CMK (cell line): ENCODE data around the gene FAM47E.

Source experiments
- DNase-seq: peaks from one replicate; pipeline ENCODE4 v3.0.0-alpha.2; 2010; ENCODE audit warnings: low read depth

FAM47E gene

DNA sequence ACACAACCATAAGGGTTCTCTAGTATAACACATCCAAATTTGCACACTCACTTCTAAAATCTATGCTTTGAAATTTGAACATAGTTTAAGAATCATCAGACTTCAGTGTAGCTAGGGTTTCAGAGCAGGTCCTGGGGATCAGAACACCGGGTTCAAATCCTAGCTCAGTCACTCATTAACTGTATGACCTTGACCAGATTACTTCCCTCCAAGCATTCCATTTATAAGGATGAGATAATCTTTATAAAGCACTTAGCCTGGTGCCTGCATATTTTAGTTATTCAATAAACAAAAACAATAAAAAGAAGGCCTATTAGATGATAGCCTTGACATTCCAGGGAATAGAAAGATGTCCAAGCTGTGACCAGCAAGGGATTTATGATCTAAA, 50.2 kb downstream of the FAM47E start:
- no peak for DNase-seq

DNA sequence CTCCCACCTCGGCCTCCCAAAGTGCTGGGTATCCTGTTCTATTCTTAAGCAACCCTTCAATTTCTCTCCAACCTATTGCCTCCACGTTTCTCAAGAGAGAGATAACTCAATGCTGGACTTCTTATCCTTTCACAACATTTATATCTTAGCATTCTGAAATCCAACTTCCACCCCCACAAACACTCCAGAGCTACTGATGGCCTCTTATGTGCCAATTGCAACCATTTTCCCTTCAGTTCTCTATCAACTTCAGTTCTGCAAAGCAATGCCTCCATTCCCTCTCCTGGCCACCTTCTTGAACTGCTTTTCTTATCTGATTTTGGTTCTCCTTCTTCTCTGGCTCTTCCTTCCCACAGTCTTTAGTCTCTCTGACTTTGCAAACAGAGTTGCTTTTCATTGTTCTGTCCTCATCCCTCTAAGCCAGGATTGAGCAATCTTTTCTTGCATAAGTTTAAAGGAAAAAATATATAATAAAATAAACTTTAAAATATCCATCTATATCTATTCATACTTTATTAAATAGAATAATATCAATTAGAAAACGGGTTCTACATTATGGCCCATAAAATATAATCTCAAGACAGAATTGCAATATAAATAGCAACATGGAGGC, 51.4 kb downstream of the FAM47E start:
- DNase-seq: no peak

DNA sequence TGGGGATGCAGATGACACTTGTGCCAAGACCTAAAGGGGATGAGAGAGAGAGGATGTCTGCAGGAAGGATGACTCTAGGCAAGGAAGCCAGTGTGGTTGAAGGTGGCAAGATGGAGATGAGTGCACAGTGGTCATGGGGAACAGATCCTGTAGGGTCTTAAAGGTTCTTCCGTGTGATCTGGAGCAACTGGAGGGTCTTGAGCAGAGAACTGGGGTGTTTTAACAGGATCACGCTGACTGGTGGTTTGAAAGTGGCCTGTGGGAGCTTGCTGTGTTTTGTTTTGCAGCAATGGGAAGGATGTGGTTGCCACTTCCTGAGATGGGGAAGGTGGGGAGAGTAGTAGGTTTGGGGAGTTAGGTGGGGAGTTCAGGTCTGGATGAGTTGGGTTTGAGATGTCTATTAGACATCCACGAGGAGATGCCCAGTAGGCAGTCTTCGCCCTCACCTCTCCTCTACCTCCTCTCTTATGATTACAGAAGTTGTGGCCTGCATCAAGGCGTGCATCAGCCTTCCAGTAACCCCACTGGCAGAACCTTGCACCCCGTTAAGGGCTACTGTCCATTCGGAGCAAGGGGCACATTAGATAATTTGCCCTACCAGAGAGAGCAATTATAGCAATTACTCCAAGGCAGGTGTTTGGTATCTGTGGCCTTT, 53.6 kb downstream of the FAM47E start:
- peak; percentile 18 for DNase-seq

DNA sequence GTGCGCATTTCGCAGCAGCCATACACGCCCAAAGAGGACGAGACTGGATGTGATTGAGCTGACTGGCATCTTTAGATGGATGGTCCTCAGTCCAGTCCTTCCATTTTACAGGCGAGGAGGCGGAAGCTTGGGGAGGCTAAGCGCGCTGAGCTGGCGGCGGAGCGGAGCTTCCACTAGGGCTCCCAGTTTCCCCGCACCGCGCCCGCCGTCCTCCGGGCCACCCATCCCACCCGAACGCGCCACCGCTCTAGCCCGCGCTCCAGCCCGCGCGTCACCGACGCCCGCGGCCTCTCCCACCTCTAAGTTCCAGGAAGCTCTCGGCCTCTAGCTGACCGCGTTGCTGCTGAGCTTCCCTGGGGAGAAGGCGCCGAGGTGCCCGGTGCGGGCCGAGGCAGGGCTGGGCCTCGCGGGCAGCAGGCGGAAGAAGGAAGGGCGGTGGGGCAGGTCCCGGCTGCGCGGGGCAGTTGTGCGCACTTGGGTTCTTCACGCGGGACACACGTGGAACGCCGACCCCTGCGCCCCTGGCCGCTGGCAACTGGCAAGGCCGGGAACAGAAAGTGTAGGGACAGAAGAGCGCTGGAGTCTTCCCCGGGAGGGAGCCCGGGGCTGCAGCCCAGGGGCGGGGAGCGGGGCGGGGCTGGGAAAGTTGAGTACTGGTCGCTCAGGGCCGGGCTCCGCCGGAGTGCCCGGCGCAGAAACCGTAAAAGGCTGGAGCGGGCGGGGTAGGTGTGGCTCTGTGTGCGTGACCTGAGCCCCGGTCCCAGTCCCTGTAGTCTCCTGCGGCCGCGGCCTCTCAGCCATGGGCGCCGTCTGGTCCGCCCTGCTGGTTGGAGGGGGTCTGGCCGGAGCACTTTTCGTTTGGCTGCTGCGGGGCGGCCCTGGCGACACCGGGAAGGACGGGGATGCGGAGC, 54.7 kb downstream of the FAM47E start, which contains the start of gene STBD1:
Gene STBD1, plus strand, starts transcription at position 763 of the 911 bp plus-strand sequence. Its CDS starts 37 bp downstream, at position 800.
- peak; percentile 20 for DNase-seq

DNA sequence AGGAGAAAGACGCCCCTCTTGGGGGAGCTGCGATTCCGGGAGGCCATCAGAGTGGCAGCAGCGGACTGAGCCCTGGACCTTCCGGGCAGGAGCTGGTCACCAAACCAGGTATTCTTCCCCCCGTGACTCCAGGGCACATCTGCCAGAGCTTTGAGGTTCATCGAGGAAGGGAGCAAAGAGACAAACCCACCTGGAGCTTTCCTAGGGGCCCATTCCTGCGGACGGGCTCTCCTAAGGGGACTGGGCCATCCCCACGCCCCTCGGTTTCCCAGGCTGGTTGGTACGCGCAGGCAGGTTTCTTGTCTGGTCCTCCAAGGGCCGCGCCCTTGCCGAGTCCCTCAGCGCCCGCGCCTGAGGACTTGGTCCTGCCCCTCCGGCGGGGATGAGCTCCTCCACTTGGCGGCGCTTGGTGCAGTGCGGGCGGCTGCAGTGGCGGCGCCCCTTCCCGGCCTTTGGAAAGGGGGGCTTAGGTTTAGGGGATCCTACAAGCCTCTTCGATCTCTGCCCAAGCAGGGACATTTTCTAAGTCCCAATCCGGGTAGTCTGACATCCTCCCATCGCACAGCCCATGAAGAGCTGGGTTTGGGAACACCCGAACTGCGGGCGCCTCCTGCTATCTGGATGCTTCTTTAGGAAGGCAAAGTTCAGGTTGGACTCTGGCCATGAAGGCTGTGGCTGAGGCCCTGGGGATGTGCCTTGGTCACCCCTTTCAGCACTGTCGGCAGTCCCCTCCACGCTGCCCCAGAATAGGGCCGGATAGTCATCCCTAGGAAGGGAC, 55.5 kb downstream of the FAM47E start:
- no peak for DNase-seq

DNA sequence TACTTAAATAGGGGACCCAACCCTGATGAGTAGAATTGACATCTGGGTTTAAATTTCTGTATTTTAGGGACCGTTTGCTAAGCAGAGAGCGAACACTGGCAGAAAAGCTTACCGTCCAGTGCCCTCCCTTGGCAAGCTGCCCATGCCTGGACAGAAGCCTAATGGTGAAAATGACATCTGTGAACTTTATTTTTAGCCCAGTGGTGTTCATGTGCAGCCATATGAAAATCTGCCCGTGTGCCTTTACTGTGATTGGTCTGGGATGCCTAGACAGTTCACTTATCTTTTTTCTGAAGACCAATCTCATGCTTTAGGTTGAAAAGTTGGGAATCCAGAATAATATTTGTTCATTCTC, 56.1 kb downstream of the FAM47E start:
- DNase-seq: no peak

DNA sequence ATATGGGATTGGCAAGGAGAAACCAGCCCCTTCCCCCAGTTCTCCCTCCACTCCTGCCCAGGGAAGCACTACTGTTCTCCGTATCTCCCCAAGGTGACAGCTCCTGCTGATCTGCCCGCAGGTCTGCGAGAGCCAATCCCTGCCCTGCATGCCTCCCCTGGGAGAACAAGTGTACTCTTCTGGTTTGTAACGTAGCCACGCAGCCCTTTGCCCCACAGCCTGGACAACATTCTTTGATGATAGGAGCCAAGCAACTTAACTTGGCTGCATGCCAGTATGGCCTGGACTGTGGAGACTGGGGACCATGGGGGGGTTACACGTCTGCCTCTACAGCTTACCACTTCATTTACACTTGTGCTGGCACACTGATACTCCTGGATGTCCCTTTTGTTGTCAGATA, 57.0 kb downstream of the FAM47E start:
- DNase-seq: no peak

DNA sequence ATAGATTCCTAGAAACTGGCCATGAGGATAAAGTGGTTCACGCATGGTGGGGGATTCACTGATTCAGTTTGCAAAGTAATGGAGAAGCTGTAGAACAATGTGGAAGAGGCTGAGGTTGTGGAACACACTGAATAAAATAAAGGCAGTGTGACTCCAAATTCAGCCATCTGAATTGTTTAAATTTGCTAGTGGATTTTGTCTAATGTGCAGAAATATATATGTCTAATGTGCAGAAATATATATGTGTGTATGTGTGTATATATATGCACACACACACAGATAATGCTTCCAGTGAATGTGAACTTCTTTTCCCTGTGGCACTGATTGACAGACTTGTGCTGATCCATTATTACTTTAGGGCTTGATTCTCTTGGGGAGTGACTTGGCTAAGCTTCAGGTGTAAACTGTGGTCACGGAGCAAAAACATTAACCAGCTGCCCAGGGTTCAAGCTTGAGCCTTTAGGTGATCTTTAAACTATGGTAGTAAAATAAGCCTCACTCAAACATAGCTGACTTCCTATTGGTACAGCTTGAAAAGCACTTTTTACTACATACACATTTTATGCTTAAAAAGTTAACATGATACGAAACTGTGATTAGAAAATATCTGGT, 58.5 kb downstream of the FAM47E start:
- DNase-seq: no peak

DNA sequence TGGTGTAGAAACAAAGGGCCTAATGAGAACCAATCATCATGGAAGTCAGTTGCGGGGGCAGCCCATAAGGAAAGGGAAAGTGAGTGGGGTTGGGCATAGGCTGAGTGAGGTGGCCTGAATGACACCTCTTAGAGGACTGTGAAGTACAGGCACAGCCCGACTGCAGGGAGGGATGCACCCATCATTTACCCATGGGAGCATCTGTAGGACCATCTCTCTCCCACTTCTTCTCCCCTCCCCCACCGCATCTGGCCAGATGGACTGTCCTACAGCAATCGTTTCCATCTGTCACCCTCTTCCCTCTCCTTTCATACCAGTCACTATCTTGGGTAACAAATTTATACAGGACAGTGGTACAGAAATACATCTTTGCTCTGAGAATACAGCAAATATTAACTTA, 59.2 kb downstream of the FAM47E start:
- no peak for DNase-seq

DNA sequence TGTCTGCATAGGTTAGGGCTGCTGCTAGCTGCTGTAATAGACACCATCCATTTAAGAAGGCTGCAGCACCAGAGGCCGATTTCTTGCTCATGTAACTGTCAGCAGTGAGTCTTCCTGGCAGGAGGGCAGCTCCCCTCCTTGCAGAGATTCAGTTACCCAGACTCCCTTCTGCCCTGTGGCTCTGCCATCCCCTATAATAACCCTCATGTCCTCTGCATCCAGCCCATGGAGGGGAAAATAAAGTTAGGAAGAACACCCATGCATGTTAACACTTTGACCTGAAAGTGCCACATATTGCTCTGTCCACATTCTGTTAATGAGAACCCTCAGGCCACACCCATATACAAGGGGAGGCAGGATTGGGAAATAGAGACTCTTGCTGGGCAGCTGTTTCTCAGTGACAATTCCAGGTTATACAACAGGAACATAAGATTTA, 60.4 kb downstream of the FAM47E start:
- DNase-seq: no peak

DNA sequence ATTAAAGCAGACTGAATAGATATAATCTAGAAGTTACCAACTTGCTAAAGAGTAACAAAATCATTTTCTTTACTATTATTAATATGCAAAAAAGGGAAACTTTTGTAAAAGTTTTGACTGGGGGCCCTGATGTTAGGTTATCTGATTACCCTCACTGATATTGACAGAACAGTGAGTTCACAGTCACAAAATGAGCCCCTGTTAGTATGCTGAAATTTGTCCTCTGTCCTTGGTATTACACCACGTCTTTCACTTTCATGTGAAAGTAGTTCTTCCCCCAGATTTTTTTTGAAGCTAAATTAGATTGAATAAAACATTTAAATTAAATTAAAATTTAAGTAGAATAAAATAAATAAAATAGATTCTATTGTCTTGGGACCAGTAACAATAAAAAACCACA, 60.9 kb downstream of the FAM47E start:
- DNase-seq: no peak

DNA sequence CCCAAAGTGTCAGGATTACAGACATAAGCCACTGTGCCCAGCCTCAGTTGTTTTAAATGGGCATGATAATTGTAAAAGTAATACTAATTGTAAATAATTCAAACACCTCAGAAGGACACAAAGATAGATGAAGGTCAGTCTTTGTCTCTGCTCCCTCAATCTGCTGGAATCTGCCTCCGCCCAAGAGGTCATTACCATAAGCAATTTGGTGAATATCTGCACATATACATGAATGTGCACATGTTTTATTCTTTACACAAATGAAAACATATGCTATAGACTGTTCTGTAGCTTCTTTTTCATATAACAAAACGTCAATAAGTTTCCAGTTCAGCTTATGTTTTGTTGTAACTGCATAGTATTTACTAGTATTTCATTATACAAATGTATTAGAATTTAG, 62.0 kb downstream of the FAM47E start:
- DNase-seq: no peak

DNA sequence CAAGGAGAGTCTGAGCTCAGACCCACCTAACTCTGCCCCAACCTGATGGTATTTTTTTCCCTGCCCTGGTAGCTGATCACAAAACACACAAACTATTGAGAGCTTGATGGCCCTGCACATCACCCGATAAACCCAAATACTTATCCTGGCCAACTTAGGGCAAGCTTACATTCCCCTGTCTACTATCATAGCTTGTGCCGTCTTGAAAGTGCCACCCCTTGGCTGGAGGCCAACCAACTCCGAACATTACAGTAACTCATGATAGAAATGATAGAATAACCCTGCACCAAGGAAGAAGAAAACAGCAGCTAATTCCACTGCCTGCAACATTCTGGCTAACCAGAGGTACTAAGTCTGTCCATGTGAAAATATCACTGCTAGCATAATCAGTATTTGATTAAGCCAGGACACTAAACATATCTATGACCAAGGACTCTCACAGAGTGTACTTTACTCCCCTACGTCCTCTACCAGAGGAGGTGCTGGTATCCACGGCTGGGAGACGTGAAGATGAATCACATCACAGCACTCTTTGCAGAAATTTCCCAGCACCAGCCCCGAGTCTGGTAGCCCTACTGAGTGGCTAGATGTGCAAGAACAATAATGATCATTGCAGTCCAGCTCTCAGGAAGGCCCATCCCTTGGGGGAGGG, 63.9 kb downstream of the FAM47E start:
- DNase-seq: no peak

DNA sequence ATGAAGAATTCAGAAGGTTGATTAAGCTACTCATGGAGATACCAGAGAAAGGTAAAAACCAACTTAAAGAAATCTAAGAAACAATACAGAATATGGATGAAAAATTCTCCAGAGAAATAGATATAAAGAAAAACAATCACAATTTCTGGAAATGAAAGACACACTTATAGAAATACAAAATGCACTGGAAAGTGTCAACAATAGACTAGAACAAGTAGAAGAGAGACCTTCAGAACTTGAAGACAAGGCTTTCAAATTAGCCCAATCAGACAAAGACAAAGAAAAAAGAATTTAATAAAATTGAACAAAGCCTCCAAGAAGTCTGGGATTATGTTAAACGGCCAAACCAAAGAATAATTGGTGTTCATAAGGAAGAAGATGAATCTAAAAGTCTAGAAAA, 64.6 kb downstream of the FAM47E start:
- no peak for DNase-seq

DNA sequence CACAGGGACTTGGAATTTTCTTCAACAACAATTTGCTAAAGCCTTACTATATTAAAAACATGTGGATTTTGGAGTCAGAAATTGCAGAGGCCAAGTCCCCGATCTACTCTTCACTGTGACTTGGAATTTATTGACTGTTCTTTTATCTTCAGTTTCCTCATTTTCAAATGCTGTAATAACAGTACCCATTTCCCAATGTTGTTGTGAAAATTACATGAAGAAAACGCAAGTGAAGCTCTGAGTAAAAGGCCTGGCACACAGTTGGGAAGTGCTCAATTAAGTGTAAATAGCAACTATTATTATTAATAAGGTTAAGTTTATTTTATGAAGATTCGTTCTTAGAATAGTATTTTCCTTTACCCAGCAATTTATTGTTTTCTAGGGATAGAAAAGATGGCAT, 70.7 kb downstream of the FAM47E start:
- no peak for DNase-seq

DNA sequence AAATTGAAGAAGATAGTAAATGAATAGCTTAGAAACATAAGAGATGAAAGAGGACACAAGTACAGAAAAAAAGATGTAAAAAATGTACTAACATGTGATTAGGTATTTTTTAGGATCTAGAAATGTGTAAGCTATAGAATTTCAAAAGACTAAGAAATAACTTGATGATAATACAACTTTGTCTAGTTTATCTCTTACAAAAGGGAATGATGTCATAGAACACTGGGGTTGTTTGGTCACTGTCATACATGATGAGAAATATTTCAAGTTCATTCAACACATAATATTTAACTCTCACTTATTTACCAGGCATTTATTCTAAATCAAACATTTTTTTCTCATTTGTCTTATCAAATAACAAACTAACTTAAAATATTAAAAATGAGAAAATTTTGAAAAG, 73.6 kb downstream of the FAM47E start:
- DNase-seq: no peak

DNA sequence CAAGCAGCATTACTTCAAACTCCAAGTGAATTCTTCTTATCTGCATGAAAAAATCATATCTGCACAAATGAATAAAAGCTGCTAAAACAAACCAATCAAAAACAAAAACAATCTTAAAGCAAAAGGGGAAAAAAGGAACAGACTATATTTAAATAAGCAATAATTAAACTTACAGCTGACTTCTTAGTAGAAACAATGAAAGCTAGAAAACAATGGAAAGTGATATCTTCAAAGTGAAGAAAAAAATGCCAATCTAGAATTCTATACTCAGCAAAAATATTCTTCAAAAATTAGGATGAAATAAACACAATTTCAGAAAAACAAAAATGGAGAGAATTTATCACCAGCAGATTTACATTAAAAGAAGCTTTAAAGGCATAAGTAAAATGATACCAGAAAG, 75.0 kb downstream of the FAM47E start:
- no peak for DNase-seq
